ENCODE data around the gene CXorf65. TPM values are rescaled to one million over a fixed set of nuclear protein-coding genes. Genes with fewer than 3 reads are reported as not detected.
A peak's percentile ranks its signal among the peaks of the same experiment; 100 is the strongest.

CXorf65 gene
- total and polyA plus RNA-seq, 3 donors from 2014 or later = 2.8 to 22.9 (median 13.2) TPM

DNA sequence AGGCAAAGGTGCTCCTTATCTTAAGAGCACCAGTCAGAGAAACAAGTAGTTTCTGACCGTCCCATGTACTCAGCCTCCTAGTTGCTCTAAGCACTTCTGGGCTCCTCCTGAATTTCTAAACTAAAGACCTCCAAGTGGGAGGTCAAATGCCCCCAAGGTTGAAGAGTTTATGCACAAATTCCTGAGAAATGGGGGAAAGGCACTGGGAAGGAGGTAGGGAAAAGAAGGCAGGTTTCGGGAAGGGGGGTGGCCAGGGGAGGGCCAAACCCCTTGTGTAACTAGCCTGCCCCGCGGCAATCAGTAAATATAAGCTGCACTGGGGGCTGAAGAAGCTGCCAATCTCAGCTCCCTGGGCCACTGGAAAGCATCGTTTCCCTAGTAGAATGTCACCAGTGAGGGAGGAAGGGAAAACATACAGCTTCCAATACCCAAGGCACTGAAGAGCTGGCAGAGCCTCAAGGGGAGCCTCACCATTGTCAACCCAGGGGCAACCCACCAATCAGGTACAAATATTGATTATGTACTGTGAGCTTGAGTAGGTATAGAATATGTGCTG lies 7.5 kb downstream of the CXorf65 start:
- TF ChIP-seq CTCF (IDR thresholded peaks at IDR 0.05) = no peak
- TF ChIP-seq POLR2A (IDR thresholded peaks at IDR 0.05) = no peak
- no peaks in the 10 kb centered on the region for H3K27me3 ChIP-seq

DNA sequence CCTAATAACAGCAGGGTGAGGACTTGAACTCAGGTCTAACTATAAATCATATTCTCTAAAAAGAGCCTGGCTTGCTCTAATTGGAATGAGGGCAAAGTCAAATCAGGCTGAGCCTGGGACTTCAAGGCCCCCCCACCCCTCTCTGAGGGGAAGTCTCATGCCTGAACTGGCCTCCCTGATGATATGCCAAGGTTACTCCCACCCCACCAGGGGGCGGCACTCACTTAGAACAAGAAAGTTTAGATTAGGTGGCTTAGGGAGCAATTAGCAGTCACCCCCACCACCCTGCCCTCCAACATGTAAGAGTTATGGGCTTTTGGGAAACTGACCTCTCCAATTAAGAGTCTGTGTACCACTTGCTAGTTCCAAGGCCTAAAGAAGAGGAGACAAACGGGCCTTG lies 8.2 kb downstream of the CXorf65 start:
- H3K9me3 ChIP-seq = no peaks in the 10 kb centered on the region
- H3K36me3 ChIP-seq (ENCODE audit: low read depth, missing control alignments) = no peaks in the 10 kb centered on the region
- no peak overlapping the region for H3K4me3 ChIP-seq
- peak overlapping the region in 1 of 2 donors; percentile 45 for H3K27ac ChIP-seq
- WGBS, 2 donors = 22 to 29% methylated on average over 1 to 2 of the region's 2 CpGs
- intact Hi-C loops (cut with DNase I; ENCODE audit: low total_unique reads) = no loop called here
- DNase-seq = peak; percentile 83
- H3K4me1 ChIP-seq = peaks cover 4% of the 10 kb centered on the region
- TF ChIP-seq POLR2A (IDR thresholded peaks at IDR 0.05) (no peak), CTCF (IDR thresholded peaks at IDR 0.05) (peak in 2 of 3 experiments; percentile 25 to 30)
- H3K27me3 ChIP-seq = no peaks in the 10 kb centered on the region

More for the DNA sequence above, 7.5 kb downstream of the CXorf65 start:
- DNase-seq = no peak
- Histone ChIP-seq H3K4me3 (no peak overlapping the region), H3K9me3 (no peaks in the 10 kb centered on the region), H3K36me3 (ENCODE audit: low read depth, missing control alignments) (no peaks in the 10 kb centered on the region), H3K4me1 (peaks cover 10% of the 10 kb centered on the region), H3K27ac (no peak overlapping the region)
- 46 to 50% methylated on average over 1 to 5 of the region's 5 CpGs for WGBS, 2 donors
- intact Hi-C loops (cut with DNase I; ENCODE audit: low total_unique reads) = no loop called here

GRCh38 chrX:71096760-71097032 lies 9.8 kb downstream of the CXorf65 start:
- H3K36me3 ChIP-seq (ENCODE audit: low read depth, missing control alignments) = no peaks in the 10 kb centered on the region
- H3K9me3 ChIP-seq = no peaks in the 10 kb centered on the region
- H3K4me1 ChIP-seq = no peaks in the 10 kb centered on the region
- TF ChIP-seq CTCF (IDR thresholded peaks at IDR 0.05) (no peak), POLR2A (IDR thresholded peaks at IDR 0.05) (no peak)
- DNase-seq = no peak
- whole genome bisulfite sequencing, 2 donors = 0% methylated on average over 8 of the region's 9 CpGs; no CpG with 5 or more reads in 1 of the 2 donors
- no peaks in the 10 kb centered on the region for H3K27me3 ChIP-seq
- H3K27ac ChIP-seq = peak overlapping the region; percentile 65 to 74
- peak overlapping the region; percentile 59 to 73 for H3K4me3 ChIP-seq
- intact Hi-C loops (cut with DNase I; ENCODE audit: low total_unique reads) = no loop called here

- H3K4me1 ChIP-seq = no peaks in the 10 kb centered on the region
- intact Hi-C loops (cut with DNase I; ENCODE audit: low total_unique reads) = no loop called here
- no peaks in the 10 kb centered on the region for H3K9me3 ChIP-seq
- no peak for TF ChIP-seq POLR2A (IDR thresholded peaks at IDR 0.05)
- no peak for TF ChIP-seq CTCF (IDR thresholded peaks at IDR 0.05)
- WGBS, 2 donors = 1 to 2% methylated on average over 19 to 27 of the region's 46 CpGs
- peak overlapping the region; percentile 59 to 73 for H3K4me3 ChIP-seq
- H3K27me3 ChIP-seq = no peaks in the 10 kb centered on the region
- no peaks in the 10 kb centered on the region for H3K36me3 ChIP-seq (ENCODE audit: low read depth, missing control alignments)
- peak overlapping the region; percentile 65 to 74 for H3K27ac ChIP-seq
- no peak for DNase-seq
These were observed 10.4 kb downstream of the CXorf65 start for GRCh38 chrX:71095981-71096759.
